NK-92 treated with Interleukin-12 subunit alpha and Interleukin-12 subunit beta, amount 100 ng/mL, for 24 hours (cell line): Measurements from ENCODE around the gene STK33.

Experiments
- DNase-seq: peaks from one replicate; lab custom pipeline; 2025; lab: John Stamatoyannopoulos, UW

The STK33 gene

GRCh38 chr11:8415195-8415594 lies 178.8 kb downstream of the STK33 start:
- no peak for DNase-seq

DNA sequence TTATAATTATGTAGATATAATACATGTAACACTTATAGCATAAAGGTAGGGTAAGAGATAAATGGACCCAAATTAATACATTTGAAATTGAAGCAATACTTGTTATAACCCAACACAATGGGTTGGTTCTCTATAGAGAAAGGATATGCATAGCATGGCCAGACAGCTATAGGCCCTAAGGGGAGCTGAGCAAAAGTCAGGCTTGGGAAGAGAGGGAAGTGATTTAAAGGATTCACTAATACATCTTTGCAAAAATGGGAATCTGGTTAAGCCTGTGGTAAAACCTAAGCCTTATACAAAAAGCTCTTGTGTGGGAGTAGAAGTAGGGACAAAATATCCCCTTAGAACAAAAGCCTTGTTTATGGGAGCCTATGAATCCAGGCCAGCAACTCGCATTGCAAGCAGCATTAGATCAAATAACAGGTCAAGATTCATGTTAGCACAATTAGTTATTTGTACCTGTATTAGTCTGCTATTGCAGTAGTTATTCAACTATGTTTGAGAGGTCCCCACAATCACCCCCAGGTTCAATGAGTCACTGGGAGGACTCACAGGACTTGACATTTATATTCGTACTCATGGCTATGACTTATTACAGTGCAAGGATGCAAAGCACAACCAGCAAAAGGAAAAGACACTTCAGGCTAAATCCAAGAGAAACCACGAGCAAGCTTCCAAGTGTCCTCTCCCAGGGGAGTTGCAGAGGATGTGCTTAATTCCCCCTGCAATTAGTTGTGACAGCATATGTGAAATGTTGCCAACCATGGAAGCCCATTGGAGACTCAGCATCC lies 185.7 kb downstream of the STK33 start:
- DNase-seq: no peak

DNA sequence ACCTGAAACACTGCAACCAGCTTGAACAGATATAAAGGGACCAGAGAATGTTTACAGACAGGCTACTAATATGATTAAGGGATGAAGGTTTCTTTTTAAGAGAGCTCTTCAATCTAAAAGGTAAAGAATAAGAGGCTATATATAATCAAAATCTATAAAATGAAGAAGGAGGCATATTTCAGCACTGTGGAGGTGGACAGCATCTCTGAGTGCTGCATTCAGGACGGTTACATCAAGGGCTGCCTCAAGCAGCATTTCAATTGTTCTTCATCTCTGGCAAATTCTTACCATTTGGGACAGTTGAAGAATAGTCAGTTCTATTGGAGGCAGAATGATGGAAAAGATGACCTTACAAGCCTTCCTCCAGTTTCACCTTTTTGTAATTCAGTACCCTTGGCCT lies 190.7 kb downstream of the STK33 start:
- no peak for DNase-seq

DNA sequence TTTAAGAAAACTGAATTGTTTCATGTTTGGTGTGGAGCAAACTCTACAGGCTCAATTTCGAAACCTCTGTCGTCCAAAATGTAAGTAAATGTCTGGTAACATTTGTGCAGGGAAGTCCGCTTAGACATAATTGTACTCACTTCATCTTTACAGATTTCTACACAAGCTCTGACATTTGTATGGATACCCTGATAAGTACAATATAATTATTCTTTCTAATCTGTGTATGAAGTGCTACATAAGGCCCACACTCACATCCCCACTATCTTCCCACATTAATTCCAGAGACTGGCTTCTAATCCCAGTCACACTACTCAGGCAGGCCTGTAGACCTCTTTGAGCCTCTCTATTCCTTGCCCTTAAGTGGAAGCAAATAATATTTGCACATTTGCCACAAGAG lies 201.1 kb downstream of the STK33 start:
- no peak for DNase-seq

DNA sequence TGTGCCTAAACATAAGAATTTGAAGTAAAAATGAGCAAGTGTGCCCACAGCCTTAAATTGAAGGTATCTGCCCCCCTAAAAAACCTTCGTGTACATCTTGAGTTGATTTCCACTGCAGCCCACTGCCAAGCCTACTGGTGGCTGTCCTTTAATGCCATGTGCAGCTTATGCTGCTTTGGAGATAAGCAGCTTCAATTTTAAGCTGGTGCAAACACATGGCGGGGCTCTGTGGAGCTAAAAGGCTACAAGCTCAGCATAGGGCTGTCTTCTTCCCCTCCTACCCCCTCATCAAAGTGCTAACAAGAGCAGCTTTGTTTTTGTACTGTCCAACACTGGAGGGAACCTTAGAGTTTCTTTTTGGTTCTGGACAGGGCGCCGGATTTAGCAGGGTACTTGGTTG lies 201.9 kb downstream of the STK33 start:
- no peak for DNase-seq

- DNase-seq: no peak
Measured at GRCh38 chr11:8390851-8391612, 203.0 kb downstream of the STK33 start.

- no peak for DNase-seq
Measured at GRCh38 chr11:8389029-8389996, 204.7 kb downstream of the STK33 start.

- DNase-seq: no peak
Measured at GRCh38 chr11:8387693-8388092, 206.3 kb downstream of the STK33 start.

DNA sequence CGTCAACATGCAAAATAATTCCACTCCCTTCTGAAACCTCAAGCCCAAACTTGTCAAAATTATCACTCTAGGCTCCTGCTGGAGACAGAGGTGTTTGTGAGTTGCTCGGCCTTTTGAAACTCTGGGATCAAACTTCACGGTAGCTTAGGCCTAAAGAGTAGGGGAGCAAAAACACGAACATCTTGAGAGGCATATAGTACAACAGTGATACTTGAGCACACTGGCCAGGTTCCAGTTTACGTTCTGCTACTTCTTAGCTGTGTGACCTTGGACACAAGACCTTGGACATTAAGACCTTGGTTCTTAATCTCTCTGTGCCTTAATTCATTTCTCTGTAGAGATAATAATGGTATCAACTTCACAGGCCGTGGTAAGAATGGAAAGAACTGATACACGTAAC lies 206.9 kb downstream of the STK33 start:
- DNase-seq: no peak

GRCh38 chr11:8386134-8386864 lies 207.7 kb downstream of the STK33 start:
- DNase-seq: no peak

DNA sequence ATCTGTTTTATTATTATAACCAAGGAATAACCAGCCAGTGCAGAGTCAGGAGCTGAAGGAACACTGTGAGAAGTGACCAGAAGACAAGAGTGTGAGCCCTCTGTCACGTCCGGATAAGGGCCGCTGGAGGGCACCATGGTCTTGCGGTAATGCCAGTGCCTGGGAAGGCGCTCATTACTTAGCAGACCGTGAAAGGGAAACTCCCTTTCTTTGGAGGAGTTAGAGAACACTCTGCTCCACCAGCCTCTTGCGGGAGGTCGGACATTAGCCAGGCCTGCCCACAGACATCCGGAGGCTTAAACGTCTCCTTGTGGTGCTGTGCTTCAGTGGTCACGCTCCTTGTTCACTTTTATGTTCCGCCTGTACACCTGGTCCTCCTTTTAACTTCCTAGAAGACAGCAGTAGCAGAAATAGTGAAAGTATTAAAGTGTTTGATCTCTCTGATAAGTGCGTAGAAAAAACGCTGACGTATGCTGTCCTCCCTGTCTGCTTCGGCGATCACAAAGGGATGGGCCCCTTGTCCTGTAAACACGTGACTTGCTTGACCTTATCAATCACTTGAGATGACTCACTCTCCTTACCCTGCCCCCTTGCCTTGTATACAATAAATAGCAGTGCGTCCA lies 209.7 kb downstream of the STK33 start:
- no peak for DNase-seq

DNA sequence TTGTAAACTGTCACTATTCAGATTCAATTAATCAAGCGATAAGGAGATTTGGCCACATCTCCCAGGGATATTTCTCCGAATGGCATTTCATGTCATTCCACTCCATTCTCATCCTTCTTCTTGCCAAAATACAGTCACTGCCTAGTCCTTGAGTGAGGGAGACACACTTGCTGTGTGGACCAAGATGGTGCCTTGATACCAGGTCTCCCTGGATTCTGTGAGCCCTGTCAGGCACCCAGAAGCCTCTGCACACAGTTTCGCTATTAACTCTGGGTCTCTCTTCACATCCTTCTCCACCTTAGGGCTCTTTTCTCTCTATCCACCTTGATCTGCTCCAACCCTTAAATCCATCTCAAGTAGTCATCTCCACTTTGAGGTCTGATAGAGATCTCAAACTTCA lies 210.4 kb downstream of the STK33 start:
- DNase-seq: no peak

DNA sequence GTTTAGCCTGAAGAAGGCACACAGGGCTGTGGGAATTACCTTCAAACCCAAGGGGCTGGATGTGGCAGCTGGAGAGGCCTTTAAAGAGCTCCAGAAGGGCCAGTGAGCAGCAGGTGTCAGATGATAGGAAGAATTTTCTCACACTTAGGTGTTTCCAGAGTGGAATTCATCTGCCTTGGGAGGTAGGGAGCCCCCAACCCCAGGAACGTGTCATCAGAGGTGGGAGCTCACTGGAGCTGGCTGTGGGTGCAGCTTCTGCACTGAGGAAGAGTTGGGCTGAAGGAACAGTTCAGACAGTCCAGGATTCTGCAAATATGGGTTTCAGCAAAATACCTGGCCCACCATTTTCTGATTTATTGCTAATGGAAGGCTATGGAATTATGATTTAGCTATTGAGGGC lies 210.8 kb downstream of the STK33 start:
- DNase-seq: no peak

GRCh38 chr11:8382436-8383053 lies 211.5 kb downstream of the STK33 start:
- no peak for DNase-seq

- DNase-seq: no peak
Measured at GRCh38 chr11:8381871-8382396, 212.1 kb downstream of the STK33 start.

- DNase-seq: no peak
Measured at GRCh38 chr11:8381343-8381742, 212.7 kb downstream of the STK33 start.

- DNase-seq: no peak
Measured at GRCh38 chr11:8375932-8376331, 218.1 kb downstream of the STK33 start.

GRCh38 chr11:8375460-8375859 lies 218.6 kb downstream of the STK33 start:
- no peak for DNase-seq

GRCh38 chr11:8374716-8375115 lies 219.3 kb downstream of the STK33 start:
- DNase-seq: no peak
